ENCODE measurements around the gene ERBIN.
"Not testable (repeated sequence)": the region's sequence is repeated elsewhere in the genome, so short reads cannot be mapped to it uniquely, and the experiment has no call there.

The ERBIN gene

DNA sequence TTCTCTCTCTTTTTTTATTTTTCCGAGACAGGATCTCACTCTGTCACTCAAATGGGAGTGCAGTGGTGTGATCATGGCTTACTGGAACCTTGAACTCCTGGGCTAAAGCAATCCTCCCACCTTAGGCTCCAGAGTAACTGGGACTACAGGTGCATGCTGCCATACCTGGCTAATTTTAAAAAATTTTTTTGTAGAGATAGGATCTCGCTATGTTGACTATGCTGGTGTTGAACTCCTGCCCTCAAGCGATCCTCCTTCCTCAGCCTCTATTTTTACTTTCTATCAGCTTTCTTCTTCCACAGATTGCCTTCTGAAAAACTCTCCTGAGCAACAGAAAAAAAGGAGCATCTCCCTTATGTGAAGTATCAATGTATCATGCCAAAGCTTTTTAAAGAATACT, 14.1 kb upstream of the ERBIN start:
- no peaks in the 10 kb centered on the region for H3K36me3 ChIP-seq (ENCODE audit: control insufficient read depth in 1 of 2, insufficient read depth in 2 of 2, low read length in 2 of 2)
- no peak overlapping the region for H3K18ac ChIP-seq (ENCODE audit: low read length)
- no peak overlapping the region for H2AFZ ChIP-seq (ENCODE audit: insufficient read depth, low read length, poor library complexity)
- WGBS (ENCODE audit: extremely low coverage, insufficient coverage, insufficient read length), result no CpG with 5 or more reads among the region's 3 CpGs
- no peak overlapping the region for H4K8ac ChIP-seq (ENCODE audit: low read depth, low read length)
- peak; percentile 61 to 77 for DNase-seq
- H3K9ac ChIP-seq (ENCODE audit: low read length), result no peak overlapping the region
- H3K4me2 ChIP-seq (ENCODE audit: low read length), result no peak overlapping the region
- H3K14ac ChIP-seq (ENCODE audit: low read length), result no peak overlapping the region
- H3K79me1 ChIP-seq (ENCODE audit: low read length), result no peaks in the 10 kb centered on the region
- no peak overlapping the region for H2AK5ac ChIP-seq (ENCODE audit: low read length)
- H2BK120ac ChIP-seq (ENCODE audit: insufficient read depth, low read length, poor library complexity), result no peak overlapping the region
- no peak overlapping the region for H3K4ac ChIP-seq (ENCODE audit: low read depth, low read length)
- no peak overlapping the region for H3K4me3 ChIP-seq (ENCODE audit: low read depth, low read length)
- H3K27me3 ChIP-seq (ENCODE audit: insufficient read depth, low read length), result no peaks in the 10 kb centered on the region
- H3K79me2 ChIP-seq (ENCODE audit: control insufficient read depth, insufficient read depth, low read length, poor library complexity), result no peaks in the 10 kb centered on the region
- no peak overlapping the region for H2BK12ac ChIP-seq (ENCODE audit: low read length)
- no peak overlapping the region for H2BK5ac ChIP-seq (ENCODE audit: low read depth, low read length, poor library complexity)
- H4K91ac ChIP-seq (ENCODE audit: low read depth, low read length), result no peak overlapping the region
- H3K4me1 ChIP-seq (ENCODE audit: control insufficient read depth in 1 of 2, insufficient read depth in 2 of 2, low read length in 2 of 2), result no peaks in the 10 kb centered on the region
- H3K27ac ChIP-seq (ENCODE audit: low read depth, low read length), result no peak overlapping the region
- H4K12ac ChIP-seq (ENCODE audit: low read depth, low read length), result no peak overlapping the region
- no peak overlapping the region for H3K23ac ChIP-seq (ENCODE audit: low read length)
- H3K9me3 ChIP-seq (ENCODE audit: insufficient read depth, low read depth, low read length), result no peaks in the 10 kb centered on the region

DNA sequence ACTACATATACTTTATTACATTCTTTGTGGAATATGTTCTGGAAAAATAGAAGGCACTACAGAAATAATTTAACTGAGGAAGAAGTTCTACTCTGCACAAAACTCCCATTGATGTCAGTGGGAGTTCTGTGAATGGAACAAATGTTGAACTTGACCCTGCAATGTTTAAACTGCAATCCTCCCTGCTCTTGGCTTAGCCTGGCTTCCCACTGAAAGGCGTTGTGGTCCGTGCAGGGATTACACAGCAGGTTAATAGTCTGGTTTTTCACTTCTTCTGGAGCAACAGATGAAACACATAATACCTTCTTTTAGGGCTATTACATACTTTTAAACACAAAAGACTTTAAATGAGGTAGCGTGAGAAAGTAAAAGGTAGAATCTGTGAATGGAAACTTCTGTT, 12.9 kb upstream of the ERBIN start:
- no peaks in the 10 kb centered on the region for H3K27me3 ChIP-seq (ENCODE audit: insufficient read depth, low read length)
- no peak overlapping the region for H2BK120ac ChIP-seq (ENCODE audit: insufficient read depth, low read length, poor library complexity)
- no peaks in the 10 kb centered on the region for H3K36me3 ChIP-seq (ENCODE audit: control insufficient read depth in 1 of 2, insufficient read depth in 2 of 2, low read length in 2 of 2)
- no peak overlapping the region for H4K8ac ChIP-seq (ENCODE audit: low read depth, low read length)
- no peak overlapping the region for H3K9ac ChIP-seq (ENCODE audit: low read length)
- H3K14ac ChIP-seq (ENCODE audit: low read length), result no peak overlapping the region
- H3K9me3 ChIP-seq (ENCODE audit: insufficient read depth, low read depth, low read length), result no peaks in the 10 kb centered on the region
- no peaks in the 10 kb centered on the region for H3K79me1 ChIP-seq (ENCODE audit: low read length)
- no peaks in the 10 kb centered on the region for H3K79me2 ChIP-seq (ENCODE audit: control insufficient read depth, insufficient read depth, low read length, poor library complexity)
- H2AK5ac ChIP-seq (ENCODE audit: low read length), result no peak overlapping the region
- no peak for DNase-seq
- no peak overlapping the region for H2BK5ac ChIP-seq (ENCODE audit: low read depth, low read length, poor library complexity)
- H3K4me2 ChIP-seq (ENCODE audit: low read length), result no peak overlapping the region
- no peak overlapping the region for H2AFZ ChIP-seq (ENCODE audit: insufficient read depth, low read length, poor library complexity)
- no peak overlapping the region for H3K27ac ChIP-seq (ENCODE audit: low read depth, low read length)
- H4K91ac ChIP-seq (ENCODE audit: low read depth, low read length), result no peak overlapping the region
- no peak overlapping the region for H2BK12ac ChIP-seq (ENCODE audit: low read length)
- no peak overlapping the region for H3K23ac ChIP-seq (ENCODE audit: low read length)
- no peak overlapping the region for H3K4me3 ChIP-seq (ENCODE audit: low read depth, low read length)
- no peaks in the 10 kb centered on the region for H3K4me1 ChIP-seq (ENCODE audit: control insufficient read depth in 1 of 2, insufficient read depth in 2 of 2, low read length in 2 of 2)
- H3K4ac ChIP-seq (ENCODE audit: low read depth, low read length), result no peak overlapping the region
- no peak overlapping the region for H4K12ac ChIP-seq (ENCODE audit: low read depth, low read length)
- H3K18ac ChIP-seq (ENCODE audit: low read length), result no peak overlapping the region
- no CpG with 5 or more reads among the region's 3 CpGs for WGBS (ENCODE audit: extremely low coverage, insufficient coverage, insufficient read length)

GRCh38 chr5:65914641-65915196, 11.7 kb upstream of the ERBIN start:
- H3K79me2 ChIP-seq (ENCODE audit: control insufficient read depth, insufficient read depth, low read length, poor library complexity), result no peaks in the 10 kb centered on the region
- H2BK5ac ChIP-seq (ENCODE audit: low read depth, low read length, poor library complexity), result no peak overlapping the region
- no peak overlapping the region for H3K4me2 ChIP-seq (ENCODE audit: low read length)
- H3K4ac ChIP-seq (ENCODE audit: low read depth, low read length), result no peak overlapping the region
- H3K9ac ChIP-seq (ENCODE audit: low read length), result no peak overlapping the region
- H4K91ac ChIP-seq (ENCODE audit: low read depth, low read length), result no peak overlapping the region
- H3K36me3 ChIP-seq (ENCODE audit: control insufficient read depth in 1 of 2, insufficient read depth in 2 of 2, low read length in 2 of 2), result no peaks in the 10 kb centered on the region
- H3K23ac ChIP-seq (ENCODE audit: low read length), result no peak overlapping the region
- WGBS (ENCODE audit: extremely low coverage, insufficient coverage, insufficient read length), result no CpG with 5 or more reads among the region's 3 CpGs
- no peaks in the 10 kb centered on the region for H3K4me1 ChIP-seq (ENCODE audit: control insufficient read depth in 1 of 2, insufficient read depth in 2 of 2, low read length in 2 of 2)
- no peaks in the 10 kb centered on the region for H3K27me3 ChIP-seq (ENCODE audit: insufficient read depth, low read length)
- no peak overlapping the region for H2BK120ac ChIP-seq (ENCODE audit: insufficient read depth, low read length, poor library complexity)
- no peak overlapping the region for H3K18ac ChIP-seq (ENCODE audit: low read length)
- no peaks in the 10 kb centered on the region for H3K9me3 ChIP-seq (ENCODE audit: insufficient read depth, low read depth, low read length)
- no peak overlapping the region for H3K27ac ChIP-seq (ENCODE audit: low read depth, low read length)
- no peak overlapping the region for H2BK12ac ChIP-seq (ENCODE audit: low read length)
- H4K8ac ChIP-seq (ENCODE audit: low read depth, low read length), result no peak overlapping the region
- H4K12ac ChIP-seq (ENCODE audit: low read depth, low read length), result no peak overlapping the region
- no peak overlapping the region for H2AFZ ChIP-seq (ENCODE audit: insufficient read depth, low read length, poor library complexity)
- H2AK5ac ChIP-seq (ENCODE audit: low read length), result no peak overlapping the region
- no peak overlapping the region for H3K14ac ChIP-seq (ENCODE audit: low read length)
- no peaks in the 10 kb centered on the region for H3K79me1 ChIP-seq (ENCODE audit: low read length)
- no peak overlapping the region for H3K4me3 ChIP-seq (ENCODE audit: low read depth, low read length)
- DNase-seq, result no peak

DNA sequence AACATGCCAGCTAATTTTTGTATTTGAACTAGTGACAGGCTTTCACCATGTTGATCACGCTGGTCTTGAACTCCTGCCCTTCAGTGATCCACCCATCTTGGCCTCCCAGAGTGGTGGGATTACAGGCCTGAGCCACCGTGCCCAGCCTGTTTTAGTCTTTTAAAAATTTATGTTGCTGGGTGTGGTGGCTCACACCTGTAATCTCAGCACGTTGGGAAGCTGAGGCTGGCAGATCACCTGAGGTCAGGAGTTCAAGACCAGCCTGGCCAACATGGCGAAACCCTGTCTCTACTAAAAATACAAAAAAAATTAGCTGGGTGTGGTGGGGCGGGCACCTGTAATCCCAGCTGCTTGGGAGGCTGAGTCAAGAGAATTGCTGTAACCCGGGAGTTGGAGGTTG, 10.7 kb upstream of the ERBIN start:
- H2BK12ac ChIP-seq (ENCODE audit: low read length); H2AK5ac ChIP-seq (ENCODE audit: low read length); H3K4me3 ChIP-seq (ENCODE audit: low read depth, low read length); H4K91ac ChIP-seq (ENCODE audit: low read depth, low read length); H3K14ac ChIP-seq (ENCODE audit: low read length); H4K12ac ChIP-seq (ENCODE audit: low read depth, low read length); H3K4me2 ChIP-seq (ENCODE audit: low read length); H3K27ac ChIP-seq (ENCODE audit: low read depth, low read length); H3K79me1 ChIP-seq (ENCODE audit: low read length); DNase-seq; H3K36me3 ChIP-seq (ENCODE audit: control insufficient read depth in 1 of 2, insufficient read depth in 2 of 2, low read length in 2 of 2); H3K4me1 ChIP-seq (ENCODE audit: control insufficient read depth in 1 of 2, insufficient read depth in 2 of 2, low read length in 2 of 2); H2BK5ac ChIP-seq (ENCODE audit: low read depth, low read length, poor library complexity); H3K18ac ChIP-seq (ENCODE audit: low read length); H3K4ac ChIP-seq (ENCODE audit: low read depth, low read length); H3K27me3 ChIP-seq (ENCODE audit: insufficient read depth, low read length); H3K23ac ChIP-seq (ENCODE audit: low read length); H4K8ac ChIP-seq (ENCODE audit: low read depth, low read length); H2BK120ac ChIP-seq (ENCODE audit: insufficient read depth, low read length, poor library complexity); H2AFZ ChIP-seq (ENCODE audit: insufficient read depth, low read length, poor library complexity); H3K79me2 ChIP-seq (ENCODE audit: control insufficient read depth, insufficient read depth, low read length, poor library complexity); H3K9me3 ChIP-seq (ENCODE audit: insufficient read depth, low read depth, low read length); H3K9ac ChIP-seq (ENCODE audit: low read length): not testable (repeated sequence)
- no CpG with 5 or more reads among the region's 6 CpGs for WGBS (ENCODE audit: extremely low coverage, insufficient coverage, insufficient read length)
